GM12801 (cell line): ENCODE results near the gene SERPINH1.

Experiments used
- TF ChIP-seq, protein P1 (sequence below): IDR thresholded peaks from one replicate; pipeline ENCODE4 v1.5.1; 2011; ENCODE audit warnings: control low read depth; ENCODE audit not compliant: insufficient read length; ENCODE audit errors: extremely low read depth

SERPINH1 gene

DNA sequence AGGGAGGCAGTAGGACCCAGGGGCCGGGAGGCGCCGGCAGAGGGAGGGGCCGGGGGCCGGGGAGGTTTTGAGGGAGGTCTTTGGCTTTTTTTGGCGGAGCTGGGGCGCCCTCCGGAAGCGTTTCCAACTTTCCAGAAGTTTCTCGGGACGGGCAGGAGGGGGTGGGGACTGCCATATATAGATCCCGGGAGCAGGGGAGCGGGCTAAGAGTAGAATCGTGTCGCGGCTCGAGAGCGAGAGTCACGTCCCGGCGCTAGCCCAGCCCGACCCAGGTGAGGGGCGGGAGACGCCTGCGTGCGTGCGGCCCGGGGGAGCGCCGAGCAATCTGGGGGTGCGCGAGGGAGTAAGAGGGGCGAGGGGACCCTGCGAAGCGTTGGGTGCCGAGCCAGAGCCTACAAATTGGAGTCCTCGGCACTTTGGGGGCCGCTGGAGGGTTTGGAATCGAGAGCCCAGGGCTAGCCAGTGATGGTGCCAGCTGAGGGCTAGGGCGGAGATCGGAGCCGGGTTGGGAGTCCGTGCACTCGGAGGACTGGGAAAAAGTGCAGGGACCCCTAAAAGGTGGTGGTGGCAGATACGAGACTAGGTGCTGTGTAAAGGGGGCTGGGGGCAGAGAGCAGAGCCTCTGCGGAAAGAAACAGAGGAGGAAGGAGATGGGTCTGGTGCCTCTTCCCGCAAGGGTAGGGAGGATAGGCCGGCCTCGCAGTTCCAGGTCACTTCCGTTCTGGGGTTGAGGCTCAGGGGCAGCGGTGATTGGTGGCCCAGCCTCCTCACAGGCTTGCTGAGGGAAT is at the start of gene SERPINH1:
Gene SERPINH1, plus strand, starts transcription at position 206 of the 788 bp plus-strand sequence. CDS start 4,097 bp downstream, outside the sequence.
- TF ChIP-seq, protein P1, sequence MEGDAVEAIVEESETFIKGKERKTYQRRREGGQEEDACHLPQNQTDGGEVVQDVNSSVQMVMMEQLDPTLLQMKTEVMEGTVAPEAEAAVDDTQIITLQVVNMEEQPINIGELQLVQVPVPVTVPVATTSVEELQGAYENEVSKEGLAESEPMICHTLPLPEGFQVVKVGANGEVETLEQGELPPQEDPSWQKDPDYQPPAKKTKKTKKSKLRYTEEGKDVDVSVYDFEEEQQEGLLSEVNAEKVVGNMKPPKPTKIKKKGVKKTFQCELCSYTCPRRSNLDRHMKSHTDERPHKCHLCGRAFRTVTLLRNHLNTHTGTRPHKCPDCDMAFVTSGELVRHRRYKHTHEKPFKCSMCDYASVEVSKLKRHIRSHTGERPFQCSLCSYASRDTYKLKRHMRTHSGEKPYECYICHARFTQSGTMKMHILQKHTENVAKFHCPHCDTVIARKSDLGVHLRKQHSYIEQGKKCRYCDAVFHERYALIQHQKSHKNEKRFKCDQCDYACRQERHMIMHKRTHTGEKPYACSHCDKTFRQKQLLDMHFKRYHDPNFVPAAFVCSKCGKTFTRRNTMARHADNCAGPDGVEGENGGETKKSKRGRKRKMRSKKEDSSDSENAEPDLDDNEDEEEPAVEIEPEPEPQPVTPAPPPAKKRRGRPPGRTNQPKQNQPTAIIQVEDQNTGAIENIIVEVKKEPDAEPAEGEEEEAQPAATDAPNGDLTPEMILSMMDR, result no peak

DNA sequence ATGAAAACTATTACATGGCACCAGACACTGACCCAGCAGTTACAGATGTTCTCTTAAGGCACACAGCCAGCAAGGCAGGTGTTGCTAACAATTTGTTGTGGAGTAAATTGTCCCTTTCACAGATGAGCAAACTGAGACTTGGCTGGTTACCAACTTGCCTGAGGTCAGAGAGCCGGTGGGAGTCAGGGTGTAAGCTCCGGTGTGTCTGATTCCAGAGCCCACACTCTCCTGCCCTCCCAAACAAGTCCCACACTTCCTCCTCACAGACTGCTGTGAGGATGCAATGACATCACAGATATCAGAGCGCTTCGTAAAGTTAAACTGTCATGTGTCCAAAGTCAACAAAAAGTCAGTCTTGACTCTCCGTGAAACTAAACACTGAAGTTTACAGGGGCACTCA is 48.8 kb upstream of the SERPINH1 start:
- TF ChIP-seq, protein P1, result no peak

DNA sequence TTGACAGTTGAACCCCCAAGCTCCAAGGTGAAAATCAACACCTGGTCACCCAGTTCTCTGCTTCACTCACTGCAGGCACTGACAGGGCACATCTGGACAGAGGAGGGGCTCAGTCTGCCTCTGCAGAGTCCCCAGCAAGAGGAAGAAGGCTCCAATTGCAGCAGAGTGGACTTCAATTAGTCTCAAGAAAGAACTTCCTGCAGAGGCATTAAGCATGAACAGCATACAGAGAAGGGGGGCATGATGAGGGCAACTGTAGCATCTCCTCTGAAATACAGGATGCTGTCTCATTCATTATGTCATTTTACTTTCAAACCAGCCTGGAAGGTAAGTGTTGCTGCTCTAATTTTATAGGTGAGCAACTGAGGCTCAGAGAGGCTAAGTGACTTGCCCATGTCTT is 47.5 kb upstream of the SERPINH1 start:
- TF ChIP-seq, protein P1, result no peak

DNA sequence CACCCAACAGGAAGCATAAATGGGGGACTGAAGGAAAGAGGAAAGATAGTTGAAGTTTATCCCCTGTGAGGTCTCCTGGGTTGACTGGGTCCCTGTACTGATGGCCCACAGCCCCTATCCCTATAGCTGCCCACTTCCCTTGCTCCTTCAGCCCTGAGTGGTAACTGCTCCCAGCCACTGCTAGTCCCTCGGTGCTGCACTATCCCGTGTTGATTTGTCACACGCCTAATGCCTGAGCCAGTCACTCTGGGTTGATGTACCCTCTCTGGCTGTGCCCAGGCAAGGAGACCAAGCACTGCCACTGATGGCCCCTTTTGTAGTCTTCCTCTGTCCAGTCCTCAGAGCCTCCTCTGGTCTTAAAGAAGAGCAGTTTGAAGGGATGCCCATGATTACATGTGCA is 45.9 kb upstream of the SERPINH1 start:
- TF ChIP-seq, protein P1, result no peak

DNA sequence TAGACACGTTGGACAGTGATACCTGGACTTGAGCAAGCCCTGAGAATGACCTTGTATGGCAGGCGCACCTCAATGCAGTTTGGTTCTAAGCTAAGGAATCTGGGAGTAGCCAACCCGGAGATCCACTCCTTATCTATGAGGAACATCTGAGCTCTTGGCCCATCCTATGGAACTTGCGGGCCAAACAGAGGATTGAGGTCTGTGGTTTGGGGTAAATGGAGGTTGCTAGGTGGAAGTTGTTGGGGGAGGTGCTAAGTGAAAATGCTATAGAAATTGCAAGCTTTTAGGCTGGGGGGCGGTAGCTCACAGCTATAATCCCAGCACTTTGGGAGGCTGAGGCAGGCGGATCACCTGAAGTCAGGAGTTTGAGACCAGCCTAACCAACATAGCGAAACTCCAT is 45.2 kb upstream of the SERPINH1 start:
- TF ChIP-seq, protein P1, result no peak

DNA sequence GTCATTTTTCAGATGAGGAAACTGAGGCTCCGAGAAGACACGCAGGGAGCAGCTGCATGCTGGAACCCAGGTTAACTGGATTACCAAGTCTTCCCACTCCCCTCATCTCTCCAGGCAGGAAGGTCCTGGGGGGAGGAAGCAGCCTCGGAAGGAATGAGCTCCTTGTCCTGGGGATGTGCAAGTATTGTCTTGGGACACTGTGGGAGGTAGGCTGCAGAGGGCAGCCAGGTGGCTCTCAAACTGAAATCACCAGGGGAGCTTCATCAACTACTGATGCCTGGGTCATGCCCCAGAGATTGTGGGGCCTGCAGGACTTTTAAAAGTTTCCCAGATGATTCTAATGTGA is 43.9 kb upstream of the SERPINH1 start:
- TF ChIP-seq, protein P1, result no peak

DNA sequence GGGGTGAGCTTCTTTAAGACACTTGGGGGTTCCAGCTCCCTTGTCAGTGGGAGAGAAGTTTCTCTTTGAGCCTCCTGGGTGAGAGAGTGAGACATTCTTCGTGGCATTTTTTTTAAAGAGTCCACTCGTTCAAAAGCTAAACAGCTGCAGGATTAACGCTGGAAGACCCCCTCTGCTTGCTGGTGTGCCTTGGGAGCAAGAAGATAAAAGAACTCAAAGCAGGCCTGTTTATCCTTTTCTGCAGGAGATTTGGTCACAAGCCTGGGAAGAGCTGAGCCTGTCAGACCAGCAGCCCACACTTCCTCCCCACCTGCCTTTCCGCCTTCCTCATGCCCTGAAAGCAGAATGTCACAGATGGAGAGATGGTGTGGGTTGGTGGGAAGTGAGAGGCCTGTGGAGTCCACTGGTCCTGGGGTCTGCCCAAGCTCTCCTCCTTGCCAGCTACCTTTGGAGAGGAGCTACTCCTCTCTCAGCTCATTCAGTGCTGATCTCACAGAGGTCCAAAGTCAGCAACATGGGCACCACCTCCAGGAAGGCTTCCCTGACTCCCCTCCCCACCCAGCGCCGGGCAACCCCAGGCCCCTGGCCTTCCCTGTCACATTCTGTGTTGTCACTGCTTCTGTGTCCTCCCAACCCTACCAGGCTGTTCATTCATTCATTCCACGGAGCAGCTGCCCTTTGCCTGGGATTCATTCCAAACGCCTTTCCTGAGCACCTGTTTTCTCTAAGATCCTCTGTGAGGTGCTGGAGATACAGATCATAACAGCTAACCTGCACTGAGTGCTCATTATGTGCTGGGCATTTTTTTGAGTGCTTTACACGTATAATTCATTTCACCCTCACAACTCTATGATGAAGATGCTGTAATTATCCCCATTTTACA is 43.0 kb upstream of the SERPINH1 start:
- TF ChIP-seq, protein P1, result no peak
